Measurements from ENCODE around the gene PFN2. TPM values are rescaled to one million over a fixed set of nuclear protein-coding genes. Genes with fewer than 3 reads are reported as not detected.
"Not testable (repeated sequence)": the region's sequence is repeated elsewhere in the genome, so short reads cannot be mapped to it uniquely, and the experiment has no call there.

The PFN2 gene
- total and polyA plus RNA-seq, 12 donors: 35.5 to 78.3 (median 64.5) TPM

- no peak for TF ChIP-seq CTCF (IDR thresholded peaks at IDR 0.05)
- H3K4me3 ChIP-seq: no peak overlapping the region
- H3K27ac ChIP-seq: no peak overlapping the region
- DNase-seq: no peak
- intact Hi-C loops (cut with DNase I): no loop called here
- no peaks in the 10 kb centered on the region for H3K27me3 ChIP-seq
- H3K36me3 ChIP-seq: no peaks in the 10 kb centered on the region
- no peak for ATAC-seq
- 90 to 94% methylated on average over 4 of the region's 4 CpGs for WGBS, 2 donors
- no peaks in the 10 kb centered on the region for H3K4me1 ChIP-seq
- peaks cover 0 to 8% (median 0%) of the 10 kb centered on the region in 11 donors for H3K9me3 ChIP-seq
These were observed 12.9 kb upstream of the PFN2 start for GRCh38 chr3:149983628-149984027.

GRCh38 chr3:149983053-149983452 lies 12.4 kb upstream of the PFN2 start:
- WGBS, 2 donors: 95 to 97% methylated on average over 32 of the region's 32 CpGs
- H3K4me3 ChIP-seq; H3K27me3 ChIP-seq; H3K4me1 ChIP-seq; H3K36me3 ChIP-seq; intact Hi-C loops (cut with DNase I); ATAC-seq; DNase-seq; H3K9me3 ChIP-seq; H3K27ac ChIP-seq: not testable (repeated sequence)

GRCh38 chr3:149981979-149982378 lies 11.3 kb upstream of the PFN2 start:
- H3K27ac ChIP-seq; intact Hi-C loops (cut with DNase I); DNase-seq; H3K9me3 ChIP-seq; H3K27me3 ChIP-seq; H3K4me3 ChIP-seq; H3K36me3 ChIP-seq: not testable (repeated sequence)
- peaks cover 0 to 12% (median 0%) of the 10 kb centered on the region in 9 donors for H3K4me1 ChIP-seq
- ATAC-seq: peak in 1 of 8 donors; percentile 42
- 73 to 77% methylated on average over 3 to 4 of the region's 10 CpGs for WGBS, 2 donors

GRCh38 chr3:149977386-149977785 lies 6.7 kb upstream of the PFN2 start:
- ATAC-seq (no peak), DNase-seq (no peak)
- peaks cover 0 to 34% (median 0%) of the 10 kb centered on the region in 7 donors for H3K27me3 ChIP-seq
- no peak for TF ChIP-seq CTCF (IDR thresholded peaks at IDR 0.05)
- no peaks in the 10 kb centered on the region for H3K36me3 ChIP-seq
- peaks cover 0 to 8% (median 0%) of the 10 kb centered on the region in 11 donors for H3K9me3 ChIP-seq
- H3K27ac ChIP-seq: no peak overlapping the region
- WGBS, 2 donors: 60 to 61% methylated on average over 2 of the region's 2 CpGs
- no peak overlapping the region for H3K4me3 ChIP-seq
- H3K4me1 ChIP-seq: peaks cover 0 to 13% (median under 1%) of the 10 kb centered on the region in 9 donors
- intact Hi-C loops (cut with DNase I): no loop called here

DNA sequence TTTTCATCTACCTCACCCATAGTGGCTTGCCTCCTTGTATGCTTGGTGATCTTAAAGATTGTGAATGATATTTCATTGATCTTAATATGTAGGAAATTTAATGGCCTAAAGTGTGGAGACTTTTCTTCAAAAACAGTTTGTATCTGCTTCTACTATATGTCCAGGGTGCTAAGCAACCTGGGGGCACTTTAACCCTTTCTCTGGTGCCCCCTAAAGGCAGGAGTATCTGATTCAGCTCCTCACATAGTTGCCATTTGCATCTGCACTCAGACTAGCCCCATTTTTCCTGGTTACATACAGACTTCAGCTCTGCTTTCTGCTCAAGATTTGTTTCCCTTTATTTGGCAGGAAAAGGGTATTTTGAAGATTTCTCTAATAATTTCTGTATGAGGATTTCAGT lies 5.2 kb upstream of the PFN2 start:
- DNase-seq (no peak), ATAC-seq (no peak)
- Histone ChIP-seq H3K4me3 (no peak overlapping the region), H3K27me3 (peaks cover 0 to 49% (median 0%) of the 10 kb centered on the region in 7 donors), H3K36me3 (no peaks in the 10 kb centered on the region), H3K27ac (no peak overlapping the region), H3K4me1 (peaks cover 0 to 21% (median 9%) of the 10 kb centered on the region in 9 donors), H3K9me3 (peaks cover 0 to 8% (median 0%) of the 10 kb centered on the region in 11 donors)
- no peak for TF ChIP-seq CTCF (IDR thresholded peaks at IDR 0.05)
- intact Hi-C loops (cut with DNase I): no loop called here
